B cell (primary cell): Measurements from ENCODE around the gene CNPY3. TPM values are rescaled to one million over a fixed set of nuclear protein-coding genes. Genes with fewer than 3 reads are reported as not detected.

Source experiments
- ATAC-seq: fragments of 200-7000 bp; cut with Tn5 transposase; one replicate; pipeline ENCODE4 v1.10.0; 2021; ENCODE audit warnings: low read depth, mild to moderate bottlenecking, moderate number of reproducible peaks, moderate library complexity
- CTCF ChIA-PET: fragments of 350-600 bp; sonication (Branson Sonifier 250); formaldehyde crosslinking; loops from one replicate; lab custom pipeline; 2021; ENCODE audit warnings: antibody characterized with exemption, inconsistent platforms; lab: Charles Lee
- POLR2A ChIA-PET: fragments of 350-600 bp; sonication (Branson Sonifier 250); formaldehyde crosslinking; loops from one replicate; lab custom pipeline; 2021; ENCODE audit warnings: antibody characterized with exemption; lab: Charles Lee
- DNase-seq: peaks from one replicate; pipeline ENCODE4 v3.0.0; 2013
- H2AFZ ChIP-seq: 2 replicates; pipeline ENCODE4 v1.6.1; 2012; ENCODE audit warnings: mild to moderate bottlenecking, low read depth, low read length; ENCODE audit not compliant: insufficient read depth, poor library complexity, severe bottlenecking
- H3K27ac ChIP-seq, 2 donors: 1 replicate in 1 of 2; 2 replicates in 1 of 2; pipeline ENCODE4 v1.5.1; 2012 to 2013; ENCODE audit warnings: low read length in 2 of 2, mild to moderate bottlenecking in 2 of 2, moderate library complexity in 1 of 2
- H3K27me3 ChIP-seq, 4 experiments: fragments of 200-600 bp in 1 of 4; sonication (generic) in 1 of 4; replicated peaks in 1 of 4; 1 replicate in 2 of 4; 2 replicates in 2 of 4; pipeline versions ENCODE4 v1.6.1 to v1.7.0; 2013 to 2016; ENCODE audit warnings: low read length in 3 of 4, mild to moderate bottlenecking in 2 of 4, mixed read lengths in 1 of 4, moderate library complexity in 1 of 4; ENCODE audit not compliant: insufficient read depth in 4 of 4, control insufficient read depth in 3 of 4; ENCODE audit errors: control extremely low read depth in 1 of 4
- H3K36me3 ChIP-seq, 2 experiments: replicated peaks in 1 of 2; 1 replicate in 1 of 2; 2 replicates in 1 of 2; pipeline versions ENCODE4 v1.6.1 to v1.7.1; 2013; ENCODE audit warnings: low read length in 1 of 2; ENCODE audit not compliant: insufficient read depth in 2 of 2, control insufficient read depth in 1 of 2; ENCODE audit errors: control extremely low read depth in 1 of 2, extremely low read depth in 1 of 2
- H3K4me1 ChIP-seq, 2 donors: fragments of 200-600 bp in 1 of 2; sonication (generic) in 1 of 2; 1 replicate in 1 of 2; 2 replicates in 1 of 2; pipeline versions ENCODE4 v1.5.1 to v1.6.1; 2013 to 2017; ENCODE audit warnings: low read length in 2 of 2; ENCODE audit not compliant: control insufficient read depth in 2 of 2, insufficient read depth in 2 of 2
- H3K4me2 ChIP-seq: replicated peaks from 2 replicates; pipeline ENCODE3; 2012; ENCODE audit warnings: mild to moderate bottlenecking, low read depth, low read length; ENCODE audit not compliant: poor library complexity, severe bottlenecking
- H3K4me3 ChIP-seq, 5 experiments: fragments of 200-600 bp in 1 of 5; sonication (generic) in 1 of 5; 1 replicate in 3 of 5; 2 replicates in 2 of 5; pipeline versions ENCODE4 v1.5.1 to v1.7.0; 2011 to 2016; ENCODE audit warnings: low read length in 4 of 5, mild to moderate bottlenecking in 4 of 5, low read depth in 2 of 5, control low read depth in 1 of 5, moderate library complexity in 1 of 5; ENCODE audit not compliant: insufficient read depth in 1 of 5; ENCODE audit errors: control extremely low read depth in 1 of 5, extremely low read depth in 1 of 5
- H3K79me2 ChIP-seq: fragments of 200-600 bp; sonication (generic); one replicate; pipeline ENCODE4 v1.6.0; 2016; ENCODE audit warnings: low read length; ENCODE audit not compliant: control insufficient read depth, insufficient read depth
- H3K9ac ChIP-seq: fragments of 200-600 bp; sonication (generic); 2 replicates; pipeline ENCODE4 v1.6.1; 2017; ENCODE audit warnings: mild to moderate bottlenecking, low read length, moderate library complexity
- H3K9me3 ChIP-seq, 3 donors: one replicate each; pipeline versions ENCODE4 v1.6.1 to v1.7.1; 2013; ENCODE audit warnings: low read length in 2 of 3; ENCODE audit not compliant: control insufficient read depth in 2 of 3, insufficient read depth in 1 of 3; ENCODE audit errors: control extremely low read depth in 1 of 3
- H4K20me1 ChIP-seq: 2 replicates; pipeline ENCODE4 v1.6.0; 2012; ENCODE audit warnings: mild to moderate bottlenecking, low read length; ENCODE audit not compliant: insufficient read depth, control insufficient read depth, poor library complexity, severe bottlenecking
- H3K27ac Mint-ChIP-seq: one replicate; pipeline ENCODE4 v1.8.0; 2021; ENCODE audit warnings: mixed read lengths
- H3K27me3 Mint-ChIP-seq: one replicate; pipeline ENCODE4 v1.8.0; 2021; ENCODE audit warnings: mixed read lengths
- H3K4me1 Mint-ChIP-seq: one replicate; pipeline ENCODE4 v1.8.0; 2021; ENCODE audit warnings: mixed read lengths
- H3K4me3 Mint-ChIP-seq: one replicate; pipeline ENCODE4 v1.8.0; 2021; ENCODE audit warnings: mixed read lengths
- H3K9me3 Mint-ChIP-seq: one replicate; pipeline ENCODE4 v1.8.0; 2022; ENCODE audit warnings: mixed read lengths; ENCODE audit not compliant: insufficient read depth
- EZH2 ChIP-seq: IDR thresholded peaks from 2 replicates; pipeline ENCODE4 v1.6.1; 2012; ENCODE audit warnings: borderline replicate concordance, low read depth, mild to moderate bottlenecking, moderate library complexity, low read length; ENCODE audit not compliant: insufficient read depth, poor library complexity, severe bottlenecking
- WGBS: methylation state at CpG from one replicate; pipeline ENCODE4 v1.1.5; 2013; ENCODE audit warnings: missing lambda C conversion rate; ENCODE audit not compliant: insufficient coverage; 5-methylcytosine and 5-hydroxymethylcytosine counted together
- intact Hi-C: fragments of 100-400 bp; cut with micrococcal nuclease; formaldehyde crosslinking; loops from one replicate; pipeline ENCODE4 v1.10.0; 2022
- polyA plus RNA-seq: library from polyadenylated mRNA; depleted of rRNA; stranded (reverse); fragments of >200 nt; gene quantifications from 2 replicates; pipeline ENCODE4 v1.2.3, GENCODE V29; 2012
- total RNA-seq, 2 donors: library from RNA; stranded (reverse); fragments of 120-200 nt in 1 of 2; gene quantifications; 1 replicate in 1 of 2; 2 replicates in 1 of 2; pipeline versions ENCODE4 v1.2.3 to v1.2.4, GENCODE V29; 2013 to 2022
- TF ChIP-seq, protein P1 (sequence below): fragments of 200-600 bp; IDR thresholded peaks from one replicate; pipeline ENCODE4 v1.8.0; 2022; ENCODE audit warnings: antibody characterized with exemption, mild to moderate bottlenecking

The CNPY3 gene
- total and polyA plus RNA-seq, 2 donors (not counting 1 experiment from before 2014, with no cell fraction given), result 123 to 163 TPM

DNA sequence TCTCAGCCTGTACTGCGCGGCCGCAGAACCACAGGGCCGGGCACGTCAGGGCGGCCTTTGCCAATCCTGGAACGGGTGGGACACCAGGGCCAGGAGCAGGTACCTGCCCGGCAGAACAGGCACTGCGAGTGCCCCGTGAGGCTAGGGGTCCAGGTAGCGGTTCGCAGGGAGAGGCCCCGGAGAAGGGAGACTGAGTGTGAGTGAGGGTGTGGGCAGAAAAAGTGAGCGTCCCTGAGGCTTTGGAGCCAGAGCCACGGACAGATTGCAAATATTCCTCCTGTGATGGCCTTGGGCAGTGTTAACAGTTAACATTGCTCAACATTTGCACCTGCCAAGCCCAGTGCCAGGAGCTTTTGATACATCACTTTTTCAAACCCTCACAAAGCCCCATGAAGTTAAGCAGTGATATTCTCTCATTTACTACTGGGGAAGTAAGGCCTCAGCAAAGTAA is 31.8 kb downstream of the CNPY3 start:
- Histone ChIP-seq H3K9ac (peak overlapping the region; percentile 65), H3K27me3 (peaks cover 0 to 12% (median 3%) of the 10 kb centered on the region in 4 experiments), H4K20me1 (no peaks in the 10 kb centered on the region), H3K4me3 (peak overlapping the region in 4 of 5 experiments; percentile 41 to 61 (median 54)), H3K36me3 (peaks cover 0 to 19% of the 10 kb centered on the region in 2 experiments), H3K79me2 (no peaks in the 10 kb centered on the region), H3K4me2 (peak overlapping the region; percentile 85), H2AFZ (peak overlapping the region; percentile 77), H3K9me3 (no peaks in the 10 kb centered on the region), H3K4me1 (peaks cover 9 to 16% of the 10 kb centered on the region in 2 donors), H3K27ac (no peak overlapping the region)
- Mint-ChIP-seq H3K27ac (no peak overlapping the region), H3K27me3 (no peaks in the 10 kb centered on the region), H3K9me3 (no peaks in the 10 kb centered on the region), H3K4me1 (peaks cover 13% of the 10 kb centered on the region), H3K4me3 (peak overlapping the region; percentile 78)
- ATAC-seq, result no peak
- intact Hi-C loops, result loop anchor here (2.0 to 5.0 kb wide), 2 partner anchors 18 to 59 kb away; partner anchors contain the start of gene PEX6
- no peak for TF ChIP-seq EZH2
- TF ChIP-seq, protein P1, sequence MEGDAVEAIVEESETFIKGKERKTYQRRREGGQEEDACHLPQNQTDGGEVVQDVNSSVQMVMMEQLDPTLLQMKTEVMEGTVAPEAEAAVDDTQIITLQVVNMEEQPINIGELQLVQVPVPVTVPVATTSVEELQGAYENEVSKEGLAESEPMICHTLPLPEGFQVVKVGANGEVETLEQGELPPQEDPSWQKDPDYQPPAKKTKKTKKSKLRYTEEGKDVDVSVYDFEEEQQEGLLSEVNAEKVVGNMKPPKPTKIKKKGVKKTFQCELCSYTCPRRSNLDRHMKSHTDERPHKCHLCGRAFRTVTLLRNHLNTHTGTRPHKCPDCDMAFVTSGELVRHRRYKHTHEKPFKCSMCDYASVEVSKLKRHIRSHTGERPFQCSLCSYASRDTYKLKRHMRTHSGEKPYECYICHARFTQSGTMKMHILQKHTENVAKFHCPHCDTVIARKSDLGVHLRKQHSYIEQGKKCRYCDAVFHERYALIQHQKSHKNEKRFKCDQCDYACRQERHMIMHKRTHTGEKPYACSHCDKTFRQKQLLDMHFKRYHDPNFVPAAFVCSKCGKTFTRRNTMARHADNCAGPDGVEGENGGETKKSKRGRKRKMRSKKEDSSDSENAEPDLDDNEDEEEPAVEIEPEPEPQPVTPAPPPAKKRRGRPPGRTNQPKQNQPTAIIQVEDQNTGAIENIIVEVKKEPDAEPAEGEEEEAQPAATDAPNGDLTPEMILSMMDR, result no peak
- ChIA-PET POLR2A (interaction anchor here (1.1 to 1.4 kb wide), 2 partner anchors 10 to 31 kb away, joined by 3 read pairs; no protein-coding TSS in a partner anchor), CTCF (interaction anchor here (1.7 kb wide), 1 partner anchor 182 kb away, joined by 4 read pairs; no protein-coding TSS in a partner anchor)
- WGBS, result 48% methylated on average over 14 of the region's 15 CpGs
- DNase-seq, result no peak

DNA sequence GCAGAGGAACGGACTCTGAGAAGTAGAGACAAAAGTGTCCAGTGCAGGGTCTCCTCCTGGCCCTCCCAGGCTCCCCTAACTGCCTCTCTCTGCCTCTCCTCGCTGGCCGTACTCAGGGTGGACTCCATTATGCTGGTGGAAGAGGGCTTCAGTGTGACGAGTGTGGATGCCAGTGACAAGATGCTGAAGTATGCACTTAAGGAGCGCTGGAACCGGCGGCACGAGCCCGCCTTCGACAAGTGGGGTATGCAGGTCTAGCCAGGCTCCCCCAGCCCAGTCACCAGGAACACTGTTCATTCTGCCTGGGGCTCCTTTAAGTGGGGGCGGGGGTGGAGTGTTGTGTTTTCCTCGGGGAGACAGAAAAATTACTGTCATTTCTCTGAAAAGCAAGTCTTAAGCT is 32.8 kb downstream of the CNPY3 start:
- Histone ChIP-seq H3K9ac (no peak overlapping the region), H3K36me3 (peaks cover 0 to 27% of the 10 kb centered on the region in 2 experiments), H3K27ac (no peak overlapping the region), H4K20me1 (no peaks in the 10 kb centered on the region), H3K4me3 (no peak overlapping the region), H3K9me3 (no peaks in the 10 kb centered on the region), H3K27me3 (peaks cover 0 to 12% (median 3%) of the 10 kb centered on the region in 4 experiments), H3K4me2 (no peak overlapping the region), H3K4me1 (peaks cover 9 to 16% of the 10 kb centered on the region in 2 donors), H2AFZ (no peak overlapping the region), H3K79me2 (no peaks in the 10 kb centered on the region)
- intact Hi-C loops, result loop anchor here (5.0 kb wide), 1 partner anchor 60 kb away; no protein-coding TSS in a partner anchor
- WGBS, result 100% methylated on average over 4 of the region's 12 CpGs
- TF ChIP-seq, protein P1, result no peak
- no peak for TF ChIP-seq EZH2
- Mint-ChIP-seq H3K4me1 (peaks cover 13% of the 10 kb centered on the region), H3K27ac (no peak overlapping the region), H3K4me3 (peak overlapping the region; percentile 44), H3K9me3 (no peaks in the 10 kb centered on the region), H3K27me3 (no peaks in the 10 kb centered on the region)
- no peak for DNase-seq
- POLR2A ChIA-PET, result no interaction called here
- CTCF ChIA-PET, result interaction anchor here (0.7 kb wide), 1 partner anchor 975 kb away, joined by 3 read pairs; no protein-coding TSS in a partner anchor
- no peak for ATAC-seq
